Ovary (tissue), 9 donors: ENCODE measurements around the gene NXF1. TPM values are rescaled to one million over a fixed set of nuclear protein-coding genes. Genes with fewer than 3 reads are reported as not detected.

Experiments
- DNase-seq, 5 donors: peaks; one replicate each; pipeline ENCODE4 v3.0.0-alpha.2; 2019 to 2020
- H3K27ac ChIP-seq, 2 donors: fragments of 200-600 bp; one replicate each; pipeline versions ENCODE4 v1.5.1 to v1.8.0; 2019 to 2022
- H3K27me3 ChIP-seq: fragments of 200-600 bp; one replicate; pipeline ENCODE4 v1.8.0; 2022
- H3K36me3 ChIP-seq: fragments of 200-600 bp; sonication (generic); one replicate; pipeline ENCODE4 v1.5.1; 2019
- H3K4me1 ChIP-seq: one replicate; pipeline ENCODE4 v1.8.1; 2013; ENCODE audit warnings: mild to moderate bottlenecking, moderate library complexity; ENCODE audit not compliant: insufficient read depth
- H3K4me3 ChIP-seq: fragments of 200-600 bp; sonication (generic); one replicate; pipeline ENCODE4 v1.5.1; 2017
- H3K9me3 ChIP-seq, 2 donors: fragments of 200-600 bp in 1 of 2; sonication (generic) in 1 of 2; one replicate each; pipeline versions ENCODE4 v1.5.1 to v1.8.1; 2013 to 2019; ENCODE audit warnings: mild to moderate bottlenecking in 1 of 2, moderate library complexity in 1 of 2
- CTCF ChIP-seq, 3 donors: fragments of 450-650 bp in 2 of 3; fragments of 200-600 bp in 1 of 3; IDR thresholded peaks; one replicate each; pipeline versions ENCODE4 v1.5.1 to v1.8.0; 2016 to 2022; ENCODE audit warnings: antibody characterized with exemption in 3 of 3, mild to moderate bottlenecking in 1 of 3
- EP300 ChIP-seq: sonication (generic); formaldehyde crosslinking; IDR thresholded peaks from one replicate; pipeline ENCODE4 v1.6.1; 2017; ENCODE audit warnings: antibody characterized with exemption
- POLR2A ChIP-seq: fragments of 450-650 bp; IDR thresholded peaks from one replicate; pipeline ENCODE4 v1.6.1; 2017; ENCODE audit warnings: antibody characterized with exemption, mild to moderate bottlenecking, moderate library complexity
- WGBS, 3 donors: extraction: QIAGEN DNeasy Blood & Tissue Kit in 1 of 3; methylation state at CpG; one replicate each; pipeline versions ENCODE4 v1.1.5 to v1.1.7; 2013 to 2017; 5-methylcytosine and 5-hydroxymethylcytosine counted together
- intact Hi-C, 4 donors: fragments of 100-400 bp; cut with DNase I; formaldehyde crosslinking; loops; one replicate each; pipeline versions ENCODE4 v1.11.0 to v1.15.1; 2022 to 2023
- polyA plus RNA-seq, 2 donors: library from polyadenylated mRNA; stranded (reverse); fragments of 200-250 nt in 1 of 2; fragments of 350-450 nt in 1 of 2; fragmentation: Illumina TruSeq in 1 of 2; extraction: RNeasy Lipid Tissue Mini Kit (QIAGEN cat#74804) in 1 of 2; gene quantifications; one replicate each; pipeline ENCODE4 v1.2.3, GENCODE V29; 2013 to 2014
- total RNA-seq, 7 donors: library from RNA; depleted of rRNA in 2 of 7; stranded (reverse); fragments of >200 nt in 2 of 7; fragmentation: NEBNext Ultra II Directional in 3 of 7; extraction: Animal tissue kit (Norgen Biotek cat#: 25700) in 3 of 7; gene quantifications; one replicate each; pipeline versions ENCODE4 v1.1.0 to v1.2.4, GENCODE V29; 2016 to 2023
- donor health status: DM: no; HTN: no; CAD: no; lungs with moderate emphysema.
- donor health status: DM: no; HTN: no; CAD: no.
- donor health status: Bipolar disorder and iron deficiency.
- donor health status: DM: yes; HTN: yes; CAD: no.
- donor health status: DM: no; HTN: no; CAD: no.
- donor health status: DM: yes; HTN: yes; CAD: no.

The NXF1 gene
- total and polyA plus RNA-seq, 9 donors: 48.8 to 125 (median 80.1) TPM

- intact Hi-C loops: loop anchor here in 1 of 4 donors (5.0 kb wide), 1 partner anchor 766 kb away; no protein-coding TSS in a partner anchor
- peaks cover 6% of the 10 kb centered on the region for H3K4me1 ChIP-seq
- peak in 2 of 5 donors; percentile 39 to 52 for DNase-seq
- H3K27me3 ChIP-seq: no peaks in the 10 kb centered on the region
- TF ChIP-seq EP300: no peak
- no peak for TF ChIP-seq POLR2A
- TF ChIP-seq CTCF (IDR thresholded peaks at IDR 0.05): no peak
- H3K4me3 ChIP-seq: no peak overlapping the region
- no peaks in the 10 kb centered on the region for H3K9me3 ChIP-seq
- 73 to 78% (median 74%) methylated on average over 5 of the region's 5 CpGs for WGBS, 3 donors
- H3K36me3 ChIP-seq: no peaks in the 10 kb centered on the region
- H3K27ac ChIP-seq: peak overlapping the region in 1 of 2 donors; percentile 80
Observed at GRCh38 chr11:62806611-62807121, 1.4 kb upstream of the NXF1 start.

- intact Hi-C loops: loop anchor here in 1 of 4 donors (2.0 to 5.0 kb wide), 2 partner anchors 25 to 766 kb away; no protein-coding TSS in a partner anchor
- DNase-seq: no peak
- Histone ChIP-seq H3K36me3 (no peaks in the 10 kb centered on the region), H3K9me3 (no peaks in the 10 kb centered on the region), H3K4me3 (peak overlapping the region; percentile 82), H3K4me1 (peaks cover 6% of the 10 kb centered on the region), H3K27ac (peak overlapping the region; percentile 40 to 80), H3K27me3 (no peaks in the 10 kb centered on the region)
- TF ChIP-seq POLR2A (no peak), EP300 (no peak), CTCF (IDR thresholded peaks at IDR 0.05) (no peak)
- WGBS, 3 donors: 26 to 43% (median 35%) methylated on average over 12 of the region's 12 CpGs
Observed at GRCh38 chr11:62805961-62806441, 761 bp upstream of the NXF1 start.

- Histone ChIP-seq H3K4me1 (peaks cover 6% of the 10 kb centered on the region), H3K36me3 (no peaks in the 10 kb centered on the region), H3K27me3 (no peaks in the 10 kb centered on the region), H3K9me3 (no peaks in the 10 kb centered on the region), H3K27ac (peak overlapping the region in 1 of 2 donors; percentile 80), H3K4me3 (peak overlapping the region; percentile 82)
- 2 to 4% (median 2%) methylated on average over 14 of the region's 14 CpGs for WGBS, 3 donors
- TF ChIP-seq POLR2A (no peak), CTCF (IDR thresholded peaks at IDR 0.05) (no peak), EP300 (no peak)
- no peak for DNase-seq
- intact Hi-C loops: loop anchor here in 1 of 4 donors (2.0 to 5.0 kb wide), 2 partner anchors 26 to 768 kb away; no protein-coding TSS in a partner anchor
Observed at GRCh38 chr11:62804310-62805075, 747 bp downstream of the NXF1 start.

- Histone ChIP-seq H3K4me1 (peaks cover 6% of the 10 kb centered on the region), H3K27ac (no peak overlapping the region), H3K27me3 (no peaks in the 10 kb centered on the region), H3K9me3 (no peaks in the 10 kb centered on the region), H3K4me3 (no peak overlapping the region), H3K36me3 (no peaks in the 10 kb centered on the region)
- WGBS, 3 donors: 78 to 84% (median 80%) methylated on average over 4 of the region's 4 CpGs
- intact Hi-C loops: no loop called here
- no peak for DNase-seq
- TF ChIP-seq CTCF (IDR thresholded peaks at IDR 0.05) (no peak), POLR2A (no peak), EP300 (no peak)
Observed at GRCh38 chr11:62801071-62801470, 4.2 kb downstream of the NXF1 start.
